DND-41 (cell line): ENCODE data around the gene IL15.

Experiments
- ATAC-seq: fragments of 200-7000 bp; cut with Tn5 transposase; 3 replicates; pipeline ENCODE4 v1.9.1; 2021; ENCODE audit warnings: low read depth; ENCODE audit not compliant: insufficient read depth
- DNase-seq: peaks from one replicate; pipeline ENCODE4 v3.0.0-alpha.2; 2020
- H2AFZ ChIP-seq: 2 replicates; pipeline ENCODE4 v1.6.0; 2012; ENCODE audit warnings: low read depth, low read length
- H3K27ac ChIP-seq: 2 replicates; pipeline ENCODE4 v1.5.1; 2012; ENCODE audit warnings: low read length, inconsistent platforms
- H3K27me3 ChIP-seq: fragments of 200-600 bp; sonication (generic); 2 replicates; pipeline ENCODE4 v1.6.0; 2012; ENCODE audit warnings: low read length, mild to moderate bottlenecking, inconsistent platforms; ENCODE audit not compliant: insufficient read depth, poor library complexity
- H3K36me3 ChIP-seq: 2 replicates; pipeline ENCODE4 v1.5.1; 2012; ENCODE audit warnings: low read length, inconsistent platforms; ENCODE audit not compliant: insufficient read depth
- H3K4me1 ChIP-seq: 2 replicates; pipeline ENCODE4 v1.5.1; 2012; ENCODE audit warnings: mild to moderate bottlenecking, low read length; ENCODE audit not compliant: insufficient read depth
- H3K4me2 ChIP-seq: 2 replicates; pipeline ENCODE4 v1.6.0; 2012; ENCODE audit warnings: mild to moderate bottlenecking, moderate library complexity, low read length, inconsistent platforms; ENCODE audit not compliant: insufficient read depth
- H3K4me3 ChIP-seq, 2 experiments: fragments of 200-600 bp in 1 of 2; shearing (Covaris generic) in 1 of 2; 2 replicates each; pipeline ENCODE4 v1.5.1; 2012 to 2016; ENCODE audit warnings: inconsistent platforms in 2 of 2, low read length in 2 of 2, mild to moderate bottlenecking in 2 of 2, low read depth in 1 of 2, moderate library complexity in 1 of 2
- H3K79me2 ChIP-seq: 2 replicates; pipeline ENCODE4 v1.6.0; 2012; ENCODE audit warnings: low read length, inconsistent platforms; ENCODE audit not compliant: insufficient read depth
- H3K9ac ChIP-seq: 2 replicates; pipeline ENCODE4 v1.6.0; 2012; ENCODE audit warnings: low read depth, mild to moderate bottlenecking, inconsistent platforms, low read length, moderate library complexity
- H3K9me3 ChIP-seq: 2 replicates; pipeline ENCODE4 v1.5.1; 2012; ENCODE audit warnings: low read length, moderate library complexity, mild to moderate bottlenecking, inconsistent platforms; ENCODE audit not compliant: insufficient read depth, severe bottlenecking
- H4K20me1 ChIP-seq: 2 replicates; pipeline ENCODE4 v1.6.0; 2012; ENCODE audit warnings: low read length; ENCODE audit not compliant: insufficient read depth
- CTCF ChIP-seq: IDR thresholded peaks from 2 replicates; pipeline ENCODE4 v1.5.1; 2012; ENCODE audit warnings: borderline replicate concordance, low read length, moderate library complexity, mild to moderate bottlenecking; ENCODE audit not compliant: poor library complexity, severe bottlenecking; ENCODE audit errors: extremely low read depth
- EZH2 ChIP-seq: IDR thresholded peaks from 3 replicates; pipeline ENCODE4 v1.6.1; 2012; ENCODE audit warnings: borderline replicate concordance, low read depth, mild to moderate bottlenecking, moderate library complexity, low read length, inconsistent platforms; ENCODE audit not compliant: severe bottlenecking

The IL15 gene

GRCh38 chr4:141642063-141642462, 5.7 kb downstream of the IL15 start:
- Histone ChIP-seq H3K9ac (no peak overlapping the region), H3K36me3 (no peaks in the 10 kb centered on the region), H3K27ac (no peak overlapping the region), H3K4me3 (no peak overlapping the region), H3K4me2 (no peak overlapping the region), H3K4me1 (peaks cover 5% of the 10 kb centered on the region), H3K9me3 (no peaks in the 10 kb centered on the region), H2AFZ (no peak overlapping the region), H4K20me1 (no peaks in the 10 kb centered on the region), H3K79me2 (no peaks in the 10 kb centered on the region), H3K27me3 (peaks cover 14% of the 10 kb centered on the region)
- no peak for ATAC-seq
- DNase-seq = no peak
- TF ChIP-seq CTCF = no peak
- TF ChIP-seq EZH2 = no peak

GRCh38 chr4:141642711-141643110, 6.3 kb downstream of the IL15 start:
- Histone ChIP-seq H3K4me2 (no peak overlapping the region), H3K9ac (no peak overlapping the region), H3K27me3 (peaks cover 7% of the 10 kb centered on the region), H2AFZ (no peak overlapping the region), H3K36me3 (no peaks in the 10 kb centered on the region), H3K4me3 (no peak overlapping the region), H3K79me2 (no peaks in the 10 kb centered on the region), H4K20me1 (no peaks in the 10 kb centered on the region), H3K4me1 (no peaks in the 10 kb centered on the region), H3K27ac (no peak overlapping the region), H3K9me3 (no peaks in the 10 kb centered on the region)
- ATAC-seq (no peak), DNase-seq (no peak)
- TF ChIP-seq CTCF (no peak), EZH2 (no peak)

- H3K4me1 ChIP-seq = no peaks in the 10 kb centered on the region
- H3K9ac ChIP-seq = no peak overlapping the region
- no peak for DNase-seq
- H3K36me3 ChIP-seq = no peaks in the 10 kb centered on the region
- no peak overlapping the region for H3K4me3 ChIP-seq
- no peak for ATAC-seq
- H3K27me3 ChIP-seq = peaks cover under 1% of the 10 kb centered on the region
- no peaks in the 10 kb centered on the region for H4K20me1 ChIP-seq
- H3K79me2 ChIP-seq = no peaks in the 10 kb centered on the region
- H3K4me2 ChIP-seq = no peak overlapping the region
- no peaks in the 10 kb centered on the region for H3K9me3 ChIP-seq
- H3K27ac ChIP-seq = no peak overlapping the region
- H2AFZ ChIP-seq = no peak overlapping the region
- no peak for TF ChIP-seq CTCF
- TF ChIP-seq EZH2 = no peak
Measured at GRCh38 chr4:141643557-141643956, 7.2 kb downstream of the IL15 start.
